Skeletal muscle tissue (tissue), 2 donors: ENCODE results near the gene RELCH. TPM values are rescaled to one million over a fixed set of nuclear protein-coding genes. Genes with fewer than 3 reads are reported as not detected.

Experiments used
- small RNA-seq: library from RNA; depleted of rRNA; stranded (forward); fragments of <200 nt; gene quantifications from one replicate; pipeline ENCODE3, GENCODE V24; 2014
- total RNA-seq: library from RNA; depleted of rRNA; stranded (reverse); fragments of >200 nt; gene quantifications from one replicate; pipeline ENCODE4 v1.2.3, GENCODE V29; 2014

Gene RELCH
- total RNA-seq, 1 donor from 2014 or later, result 30.3 TPM

Small RNA genes within 50 kb of the gene (small RNA-seq; reads per million reads assigned to genes)
- gene RF00019, result not detected

Other genes with a start within 250 kb of the RELCH start
- gene PIGN, start 199 bp upstream of the RELCH start, total RNA-seq, result 48.0 TPM
- gene TNFRSF11A, start 138.1 kb downstream of the RELCH start, total RNA-seq, result 8.9 TPM